Jurkat, Clone E6-1 (cell line): Measurements from ENCODE around the gene ISG15.

Source experiments
- DNase-seq: peaks from one replicate; pipeline ENCODE4 v3.0.0-alpha.2; 2011; ENCODE audit warnings: low read depth, low spot score
- H3K4me3 ChIP-seq: 2 replicates; pipeline ENCODE4 v1.5.1; 2011; ENCODE audit warnings: mild to moderate bottlenecking, low read length, control low read depth, moderate library complexity

ISG15 gene

GRCh38 chr1:1039145-1039910 lies 26.0 kb downstream of the ISG15 start:
- DNase-seq = no peak
- no peak overlapping the region for H3K4me3 ChIP-seq

GRCh38 chr1:1040004-1040991 lies 27.0 kb downstream of the ISG15 start:
- H3K4me3 ChIP-seq = peak overlapping the region; percentile 44
- DNase-seq = peak; percentile 78

GRCh38 chr1:1041092-1041523 lies 27.8 kb downstream of the ISG15 start:
- no peak overlapping the region for H3K4me3 ChIP-seq
- DNase-seq = no peak

- H3K4me3 ChIP-seq = no peak overlapping the region
- DNase-seq = no peak
Measured at GRCh38 chr1:1041873-1042272, 28.6 kb downstream of the ISG15 start.

- no peak for DNase-seq
- no peak overlapping the region for H3K4me3 ChIP-seq
Measured at GRCh38 chr1:1042835-1043234, 29.5 kb downstream of the ISG15 start.

- no peak overlapping the region for H3K4me3 ChIP-seq
- no peak for DNase-seq
Measured at GRCh38 chr1:1043411-1043810, 30.1 kb downstream of the ISG15 start.

GRCh38 chr1:1043921-1044320 lies 30.6 kb downstream of the ISG15 start:
- DNase-seq = no peak
- no peak overlapping the region for H3K4me3 ChIP-seq

- no peak for DNase-seq
- H3K4me3 ChIP-seq = no peak overlapping the region
Measured at GRCh38 chr1:1044455-1045078, 31.3 kb downstream of the ISG15 start.

GRCh38 chr1:1045129-1045528 lies 31.8 kb downstream of the ISG15 start:
- DNase-seq = no peak
- H3K4me3 ChIP-seq = no peak overlapping the region

- DNase-seq = no peak
- H3K4me3 ChIP-seq = no peak overlapping the region
Measured at GRCh38 chr1:1046243-1046642, 32.9 kb downstream of the ISG15 start.

GRCh38 chr1:1046767-1047166 lies 33.5 kb downstream of the ISG15 start:
- H3K4me3 ChIP-seq = no peak overlapping the region
- DNase-seq = no peak

- no peak overlapping the region for H3K4me3 ChIP-seq
- DNase-seq = no peak
Measured at GRCh38 chr1:1047407-1047806, 34.1 kb downstream of the ISG15 start.

- no peak overlapping the region for H3K4me3 ChIP-seq
- no peak for DNase-seq
Measured at GRCh38 chr1:1047963-1048362, 34.7 kb downstream of the ISG15 start.

- DNase-seq = no peak
- no peak overlapping the region for H3K4me3 ChIP-seq
Measured at GRCh38 chr1:1048765-1049164, 35.5 kb downstream of the ISG15 start.

GRCh38 chr1:1049318-1050165 lies 36.2 kb downstream of the ISG15 start:
- DNase-seq = no peak
- no peak overlapping the region for H3K4me3 ChIP-seq

- no peak overlapping the region for H3K4me3 ChIP-seq
- DNase-seq = no peak
Measured at GRCh38 chr1:1050577-1051052, 37.3 kb downstream of the ISG15 start.

GRCh38 chr1:1051127-1051810 lies 38.0 kb downstream of the ISG15 start:
- H3K4me3 ChIP-seq = no peak overlapping the region
- no peak for DNase-seq
